ENCODE results near the gene NDUFB10.

- TF ChIP-seq POLR2A (IDR thresholded peaks at IDR 0.05) (no peak), CTCF (IDR thresholded peaks at IDR 0.05) (no peak), POLR2AphosphoS5 (IDR thresholded peaks at IDR 0.05) (no peak)
Observed at GRCh38 chr16:1950047-1950446, 9.3 kb upstream of the NDUFB10 start.
